Ovary (tissue), 3 donors: ENCODE results near the gene OR10H2.

Source experiments
- EP300 ChIP-seq: sonication (generic); formaldehyde crosslinking; IDR thresholded peaks from one replicate; pipeline ENCODE4 v1.6.1; 2017; ENCODE audit warnings: antibody characterized with exemption
- POLR2A ChIP-seq: fragments of 450-650 bp; IDR thresholded peaks from one replicate; pipeline ENCODE4 v1.6.1; 2017; ENCODE audit warnings: antibody characterized with exemption, mild to moderate bottlenecking, moderate library complexity
- TF ChIP-seq, protein P1 (sequence below), 3 donors: fragments of 450-650 bp in 2 of 3; fragments of 200-600 bp in 1 of 3; IDR thresholded peaks; one replicate each; pipeline versions ENCODE4 v1.5.1 to v1.8.0; 2016 to 2022; ENCODE audit warnings: antibody characterized with exemption in 3 of 3, mild to moderate bottlenecking in 1 of 3
- donor health status: DM: no; HTN: no; CAD: no.

- TF ChIP-seq, protein P1, sequence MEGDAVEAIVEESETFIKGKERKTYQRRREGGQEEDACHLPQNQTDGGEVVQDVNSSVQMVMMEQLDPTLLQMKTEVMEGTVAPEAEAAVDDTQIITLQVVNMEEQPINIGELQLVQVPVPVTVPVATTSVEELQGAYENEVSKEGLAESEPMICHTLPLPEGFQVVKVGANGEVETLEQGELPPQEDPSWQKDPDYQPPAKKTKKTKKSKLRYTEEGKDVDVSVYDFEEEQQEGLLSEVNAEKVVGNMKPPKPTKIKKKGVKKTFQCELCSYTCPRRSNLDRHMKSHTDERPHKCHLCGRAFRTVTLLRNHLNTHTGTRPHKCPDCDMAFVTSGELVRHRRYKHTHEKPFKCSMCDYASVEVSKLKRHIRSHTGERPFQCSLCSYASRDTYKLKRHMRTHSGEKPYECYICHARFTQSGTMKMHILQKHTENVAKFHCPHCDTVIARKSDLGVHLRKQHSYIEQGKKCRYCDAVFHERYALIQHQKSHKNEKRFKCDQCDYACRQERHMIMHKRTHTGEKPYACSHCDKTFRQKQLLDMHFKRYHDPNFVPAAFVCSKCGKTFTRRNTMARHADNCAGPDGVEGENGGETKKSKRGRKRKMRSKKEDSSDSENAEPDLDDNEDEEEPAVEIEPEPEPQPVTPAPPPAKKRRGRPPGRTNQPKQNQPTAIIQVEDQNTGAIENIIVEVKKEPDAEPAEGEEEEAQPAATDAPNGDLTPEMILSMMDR (IDR thresholded peaks at IDR 0.05) = no peak
- TF ChIP-seq POLR2A (no peak), EP300 (no peak)
Observed at GRCh38 chr19:15769586-15769985, 41.8 kb downstream of the OR10H2 start.
